Left ventricle myocardium inferior (tissue), 1 donor: ENCODE measurements around the gene CERS5. TPM values are rescaled to one million over a fixed set of nuclear protein-coding genes. Genes with fewer than 3 reads are reported as not detected.
A peak's percentile ranks its signal among the peaks of the same experiment; 100 is the strongest.

Experiments used
- DNase-seq: peaks from one replicate; pipeline ENCODE4 v3.0.0-alpha.2; 2020
- H3K27ac ChIP-seq: fragments of 200-600 bp; replicated peaks from 2 replicates; pipeline ENCODE4 v1.8.0; 2021
- H3K27me3 ChIP-seq: fragments of 200-600 bp; 2 replicates; pipeline ENCODE4 v1.8.0; 2021; ENCODE audit warnings: low read depth
- H3K36me3 ChIP-seq: fragments of 200-600 bp; 2 replicates; pipeline ENCODE4 v1.8.0; 2021
- H3K4me1 ChIP-seq: fragments of 200-600 bp; 2 replicates; pipeline ENCODE4 v1.8.0; 2021
- H3K4me3 ChIP-seq: fragments of 200-600 bp; 2 replicates; pipeline ENCODE4 v1.8.0; 2021; ENCODE audit warnings: mild to moderate bottlenecking, moderate library complexity
- H3K9me3 ChIP-seq: fragments of 200-600 bp; replicated peaks from 2 replicates; pipeline ENCODE4 v1.8.0; 2021
- intact Hi-C: fragments of 100-400 bp; cut with micrococcal nuclease; formaldehyde crosslinking; loops from one replicate; pipeline ENCODE4 v1.11.0; 2022
- total RNA-seq: library from RNA; stranded (reverse); fragmentation: NEBNext Ultra II Directional; extraction: Animal tissue kit (Norgen Biotek cat#: 25700); gene quantifications from one replicate; pipeline ENCODE4 v1.2.1, GENCODE V29; 2021
- TF ChIP-seq, protein P1 (sequence below): fragments of 200-600 bp; IDR thresholded peaks from 2 replicates; pipeline ENCODE4 v1.8.0; 2021; ENCODE audit warnings: antibody characterized with exemption, mild to moderate bottlenecking, borderline replicate concordance
- donor health status: DM: no; HTN: yes; CAD: no; lungs with severe emphysema.

The CERS5 gene
- total RNA-seq, 1 donor from 2014 or later = 7.6 TPM

- intact Hi-C loops = no loop called here
- Histone ChIP-seq H3K9me3 (no peaks in the 10 kb centered on the region), H3K4me3 (no peak overlapping the region), H3K27ac (peak overlapping the region; percentile 66), H3K4me1 (peaks cover 42% of the 10 kb centered on the region), H3K27me3 (no peaks in the 10 kb centered on the region), H3K36me3 (peaks cover 37% of the 10 kb centered on the region)
- no peak for DNase-seq
- TF ChIP-seq, protein P1, sequence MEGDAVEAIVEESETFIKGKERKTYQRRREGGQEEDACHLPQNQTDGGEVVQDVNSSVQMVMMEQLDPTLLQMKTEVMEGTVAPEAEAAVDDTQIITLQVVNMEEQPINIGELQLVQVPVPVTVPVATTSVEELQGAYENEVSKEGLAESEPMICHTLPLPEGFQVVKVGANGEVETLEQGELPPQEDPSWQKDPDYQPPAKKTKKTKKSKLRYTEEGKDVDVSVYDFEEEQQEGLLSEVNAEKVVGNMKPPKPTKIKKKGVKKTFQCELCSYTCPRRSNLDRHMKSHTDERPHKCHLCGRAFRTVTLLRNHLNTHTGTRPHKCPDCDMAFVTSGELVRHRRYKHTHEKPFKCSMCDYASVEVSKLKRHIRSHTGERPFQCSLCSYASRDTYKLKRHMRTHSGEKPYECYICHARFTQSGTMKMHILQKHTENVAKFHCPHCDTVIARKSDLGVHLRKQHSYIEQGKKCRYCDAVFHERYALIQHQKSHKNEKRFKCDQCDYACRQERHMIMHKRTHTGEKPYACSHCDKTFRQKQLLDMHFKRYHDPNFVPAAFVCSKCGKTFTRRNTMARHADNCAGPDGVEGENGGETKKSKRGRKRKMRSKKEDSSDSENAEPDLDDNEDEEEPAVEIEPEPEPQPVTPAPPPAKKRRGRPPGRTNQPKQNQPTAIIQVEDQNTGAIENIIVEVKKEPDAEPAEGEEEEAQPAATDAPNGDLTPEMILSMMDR = no peak
These were observed 65.0 kb downstream of the CERS5 start for GRCh38 chr12:50102131-50102531.

GRCh38 chr12:50101663-50102062 lies 65.5 kb downstream of the CERS5 start:
- H3K4me3 ChIP-seq = no peak overlapping the region
- intact Hi-C loops = no loop called here
- H3K36me3 ChIP-seq = peaks cover 42% of the 10 kb centered on the region
- H3K4me1 ChIP-seq = peaks cover 42% of the 10 kb centered on the region
- H3K27ac ChIP-seq = peak overlapping the region; percentile 27
- TF ChIP-seq, protein P1 = peak; percentile 48
- H3K9me3 ChIP-seq = no peaks in the 10 kb centered on the region
- DNase-seq = no peak
- no peaks in the 10 kb centered on the region for H3K27me3 ChIP-seq

DNA sequence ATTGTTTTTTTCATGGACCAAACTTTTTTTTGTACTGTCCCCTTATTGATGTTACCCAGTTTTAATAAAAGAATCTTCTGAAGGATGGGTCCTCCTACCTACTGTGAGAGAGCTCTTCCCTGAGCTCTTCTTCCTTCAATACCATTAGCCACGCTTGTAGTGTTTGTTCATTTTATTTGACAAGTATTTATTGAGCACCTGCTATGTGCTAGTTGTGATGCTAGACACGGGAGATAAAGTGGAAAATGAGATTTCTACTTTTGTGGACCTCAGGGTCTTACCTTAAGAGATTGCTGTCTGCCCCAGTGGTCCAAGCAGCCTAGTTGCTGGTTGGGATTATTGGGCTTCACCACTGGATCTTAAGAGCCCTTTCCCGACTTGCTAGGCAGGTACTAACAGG lies 66.6 kb downstream of the CERS5 start:
- Histone ChIP-seq H3K36me3 (peaks cover 53% of the 10 kb centered on the region), H3K4me3 (no peak overlapping the region), H3K27me3 (no peaks in the 10 kb centered on the region), H3K9me3 (no peaks in the 10 kb centered on the region), H3K27ac (no peak overlapping the region), H3K4me1 (peaks cover 38% of the 10 kb centered on the region)
- no peak for DNase-seq
- intact Hi-C loops = no loop called here
- TF ChIP-seq, protein P1 = no peak

DNA sequence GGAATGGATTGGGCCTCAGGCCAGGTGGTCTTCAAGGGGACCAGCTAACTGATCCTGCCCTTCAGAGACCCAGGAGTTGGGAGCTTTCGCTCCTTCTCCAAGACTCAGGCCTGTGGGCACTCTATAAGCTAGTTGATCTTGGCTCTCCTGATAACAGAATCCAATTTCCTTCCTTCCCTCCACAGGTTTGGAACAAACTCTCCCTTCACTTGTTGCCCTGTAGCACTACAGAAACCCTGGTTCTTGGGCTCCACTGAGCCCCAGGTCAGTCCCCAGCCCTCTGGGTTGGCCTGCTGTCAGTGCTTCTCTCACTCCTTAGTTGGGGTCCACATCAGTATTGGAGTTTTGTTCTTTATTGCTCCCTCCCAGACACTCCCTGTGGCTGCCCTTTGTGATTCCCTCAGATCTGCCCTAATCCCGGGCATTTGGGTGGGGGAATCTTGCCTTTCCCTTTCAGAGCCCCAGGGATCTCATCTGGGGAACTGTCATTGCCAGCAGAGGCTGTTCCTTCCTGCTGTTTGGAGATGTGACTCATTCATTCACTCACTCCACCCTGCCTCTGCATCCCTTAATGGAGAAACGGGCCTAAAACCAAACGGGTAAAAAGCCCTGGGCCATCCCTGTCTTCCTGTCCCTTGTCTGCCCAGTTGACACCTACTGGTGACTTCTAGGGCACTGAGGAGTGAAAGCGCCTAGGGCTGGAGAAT lies 67.7 kb downstream of the CERS5 start:
- Histone ChIP-seq H3K4me1 (peaks cover 27% of the 10 kb centered on the region), H3K27ac (peak overlapping the region; percentile 21), H3K27me3 (no peaks in the 10 kb centered on the region), H3K4me3 (no peak overlapping the region), H3K9me3 (no peaks in the 10 kb centered on the region), H3K36me3 (peaks cover 64% of the 10 kb centered on the region)
- no peak for DNase-seq
- TF ChIP-seq, protein P1 = no peak
- intact Hi-C loops = no loop called here

DNA sequence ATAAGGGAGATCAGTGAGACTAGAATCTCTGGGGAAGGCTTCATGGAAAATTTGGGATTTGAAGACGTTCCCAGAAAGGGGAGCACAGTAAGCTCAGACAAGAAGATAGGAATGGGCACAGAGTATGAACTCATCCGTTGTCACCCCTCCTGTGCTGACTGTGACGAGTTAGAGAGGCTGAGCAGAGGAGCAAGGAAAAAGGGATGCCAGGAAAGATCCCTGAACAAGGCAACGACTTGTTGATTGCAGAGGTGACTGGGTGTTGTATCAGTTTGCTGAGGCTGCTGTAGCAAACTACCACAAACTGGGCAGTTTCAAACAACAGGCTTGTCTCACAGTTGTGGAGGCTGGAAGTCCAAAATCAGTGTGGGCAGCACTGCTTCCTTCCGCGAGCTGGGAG lies 69.2 kb downstream of the CERS5 start:
- Histone ChIP-seq H3K36me3 (peaks cover 79% of the 10 kb centered on the region), H3K9me3 (no peaks in the 10 kb centered on the region), H3K4me3 (no peak overlapping the region), H3K27ac (no peak overlapping the region), H3K4me1 (peaks cover 12% of the 10 kb centered on the region), H3K27me3 (no peaks in the 10 kb centered on the region)
- TF ChIP-seq, protein P1 = no peak
- intact Hi-C loops = no loop called here
- DNase-seq = no peak
